ENCODE data around the gene KCNB1.

Gene KCNB1

GRCh38 chr20:49351775-49352174 is 130.7 kb downstream of the KCNB1 start:
- Histone ChIP-seq H3K9me3 (ENCODE audit: insufficient read depth, low read depth, low read length) (no peaks in the 10 kb centered on the region), H3K27me3 (ENCODE audit: insufficient read depth, low read length, poor library complexity, severe bottlenecking) (no peaks in the 10 kb centered on the region), H3K9ac (ENCODE audit: low read depth, low read length, poor library complexity, severe bottlenecking) (no peak overlapping the region), H3K79me2 (ENCODE audit: insufficient read depth, low read length) (no peaks in the 10 kb centered on the region), H4K20me1 (ENCODE audit: insufficient read depth, low read length, poor library complexity, severe bottlenecking) (no peaks in the 10 kb centered on the region), H3K4me3 (ENCODE audit: low read length, poor library complexity, severe bottlenecking) (no peak overlapping the region), H3K4me1 (ENCODE audit: insufficient read depth, low read length, poor library complexity, severe bottlenecking) (no peaks in the 10 kb centered on the region), H3K9me2 (replicated peaks; ENCODE audit: low read depth, low read length) (no peaks in the 10 kb centered on the region), H3F3A (ENCODE audit: low read depth) (no peaks in the 10 kb centered on the region), H3K4me2 (ENCODE audit: low read depth, low read length, poor library complexity, severe bottlenecking) (no peak overlapping the region), H2AFZ (ENCODE audit: low read length) (no peak overlapping the region), H3K36me3 (ENCODE audit: insufficient read depth, low read length) (no peaks in the 10 kb centered on the region)
- TF ChIP-seq EZH2phosphoT487 (IDR thresholded peaks at IDR 0.05; ENCODE audit: borderline replicate concordance): no peak
- no peak for TF ChIP-seq CTCF (conservative IDR thresholded peaks at IDR 0.05; ENCODE audit: low read length)

DNA sequence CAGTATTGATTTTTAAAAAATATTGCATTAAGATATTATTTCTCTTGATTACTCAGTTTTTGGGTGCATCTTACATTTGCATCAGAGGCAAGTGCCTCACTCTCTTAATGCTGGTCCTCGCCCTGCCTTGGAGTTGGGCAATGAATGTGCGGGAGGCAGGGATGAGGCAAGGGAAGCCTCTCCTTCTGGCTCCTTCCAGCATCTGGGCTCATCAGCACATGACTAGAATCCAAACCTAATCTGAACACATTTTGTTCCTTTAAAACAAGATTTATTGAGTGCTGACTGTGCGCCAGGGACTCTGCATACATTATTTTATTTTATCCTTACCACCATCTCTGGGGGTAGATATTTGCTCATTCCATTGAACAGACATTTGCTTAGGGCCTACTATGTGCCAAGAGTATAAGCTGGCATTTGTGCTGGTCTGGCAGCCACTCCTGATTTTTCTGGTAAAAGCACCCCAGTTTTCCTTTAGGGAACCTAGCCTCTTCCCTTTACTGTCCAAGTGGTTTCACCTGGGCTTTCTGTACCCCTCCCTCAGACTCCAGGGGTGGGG is 132.7 kb downstream of the KCNB1 start:
- H3K9ac ChIP-seq (ENCODE audit: low read depth, low read length, poor library complexity, severe bottlenecking): no peak overlapping the region
- TF ChIP-seq CTCF (conservative IDR thresholded peaks at IDR 0.05; ENCODE audit: low read length): no peak
- no peak for TF ChIP-seq EZH2phosphoT487 (IDR thresholded peaks at IDR 0.05; ENCODE audit: borderline replicate concordance)
- no peaks in the 10 kb centered on the region for H3K36me3 ChIP-seq (ENCODE audit: insufficient read depth, low read length)
- H3K9me3 ChIP-seq (ENCODE audit: insufficient read depth, low read depth, low read length): no peaks in the 10 kb centered on the region
- no peaks in the 10 kb centered on the region for H3F3A ChIP-seq (ENCODE audit: low read depth)
- H4K20me1 ChIP-seq (ENCODE audit: insufficient read depth, low read length, poor library complexity, severe bottlenecking): no peaks in the 10 kb centered on the region
- no peaks in the 10 kb centered on the region for H3K27me3 ChIP-seq (ENCODE audit: insufficient read depth, low read length, poor library complexity, severe bottlenecking)
- H2AFZ ChIP-seq (ENCODE audit: low read length): no peak overlapping the region
- no peaks in the 10 kb centered on the region for H3K9me2 ChIP-seq (replicated peaks; ENCODE audit: low read depth, low read length)
- no peaks in the 10 kb centered on the region for H3K79me2 ChIP-seq (ENCODE audit: insufficient read depth, low read length)
- no peak overlapping the region for H3K4me3 ChIP-seq (ENCODE audit: low read length, poor library complexity, severe bottlenecking)
- H3K4me2 ChIP-seq (ENCODE audit: low read depth, low read length, poor library complexity, severe bottlenecking): no peak overlapping the region
- H3K4me1 ChIP-seq (ENCODE audit: insufficient read depth, low read length, poor library complexity, severe bottlenecking): no peaks in the 10 kb centered on the region

DNA sequence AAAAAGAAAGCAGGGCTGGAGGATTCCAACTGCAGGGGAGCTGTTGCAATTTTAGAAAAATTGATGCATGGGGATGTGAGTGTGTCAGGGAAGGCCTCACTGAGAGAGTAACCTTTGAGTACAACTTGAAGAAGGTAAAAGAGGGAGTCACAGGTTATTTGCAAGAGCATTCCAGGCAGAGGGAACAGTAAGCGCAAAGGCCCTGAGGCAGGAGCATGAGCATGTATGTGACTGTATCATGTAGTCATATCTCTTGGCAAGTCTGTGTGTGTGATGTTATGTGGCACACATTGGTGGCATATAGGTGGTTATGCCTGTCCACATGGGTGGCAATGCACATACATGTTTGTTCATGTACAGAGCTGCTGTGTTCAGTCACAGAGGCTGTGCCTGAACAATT is 133.4 kb downstream of the KCNB1 start:
- H3K79me2 ChIP-seq (ENCODE audit: insufficient read depth, low read length): no peaks in the 10 kb centered on the region
- no peaks in the 10 kb centered on the region for H4K20me1 ChIP-seq (ENCODE audit: insufficient read depth, low read length, poor library complexity, severe bottlenecking)
- no peak overlapping the region for H3K4me3 ChIP-seq (ENCODE audit: low read length, poor library complexity, severe bottlenecking)
- H3K36me3 ChIP-seq (ENCODE audit: insufficient read depth, low read length): no peaks in the 10 kb centered on the region
- no peak overlapping the region for H3K4me2 ChIP-seq (ENCODE audit: low read depth, low read length, poor library complexity, severe bottlenecking)
- no peaks in the 10 kb centered on the region for H3K9me3 ChIP-seq (ENCODE audit: insufficient read depth, low read depth, low read length)
- no peaks in the 10 kb centered on the region for H3K9me2 ChIP-seq (replicated peaks; ENCODE audit: low read depth, low read length)
- no peak overlapping the region for H3K9ac ChIP-seq (ENCODE audit: low read depth, low read length, poor library complexity, severe bottlenecking)
- H3K27me3 ChIP-seq (ENCODE audit: insufficient read depth, low read length, poor library complexity, severe bottlenecking): no peaks in the 10 kb centered on the region
- TF ChIP-seq EZH2phosphoT487 (IDR thresholded peaks at IDR 0.05; ENCODE audit: borderline replicate concordance) (no peak), CTCF (conservative IDR thresholded peaks at IDR 0.05; ENCODE audit: low read length) (no peak)
- no peak overlapping the region for H2AFZ ChIP-seq (ENCODE audit: low read length)
- H3F3A ChIP-seq (ENCODE audit: low read depth): no peaks in the 10 kb centered on the region
- H3K4me1 ChIP-seq (ENCODE audit: insufficient read depth, low read length, poor library complexity, severe bottlenecking): no peaks in the 10 kb centered on the region

Measured in Loucy (cell line).